Ureter (tissue), 1 donor: ENCODE results near the gene PLCL2. TPM values are rescaled to one million over a fixed set of nuclear protein-coding genes. Genes with fewer than 3 reads are reported as not detected.

ENCODE experiments used
- DNase-seq: peaks from one replicate; pipeline ENCODE4 v3.0.0-alpha.2; 2020; ENCODE audit warnings: low spot score
- total RNA-seq: library from RNA; stranded (reverse); gene quantifications from one replicate; pipeline ENCODE4 v1.2.4, GENCODE V29; 2023
- donor health status: DM: yes; HTN: yes; CAD: no.

Gene PLCL2
- total RNA-seq, 1 donor from 2014 or later: 9.5 TPM

GRCh38 chr3:17011728-17012338 lies 127.1 kb downstream of the PLCL2 start:
- DNase-seq: no peak

- DNase-seq: no peak
These were observed 128.3 kb downstream of the PLCL2 start for GRCh38 chr3:17013050-17013449.

GRCh38 chr3:17013571-17013970 lies 128.8 kb downstream of the PLCL2 start:
- DNase-seq: no peak

- no peak for DNase-seq
These were observed 129.5 kb downstream of the PLCL2 start for GRCh38 chr3:17014284-17014683.

GRCh38 chr3:17014709-17015108 lies 130.0 kb downstream of the PLCL2 start:
- no peak for DNase-seq

GRCh38 chr3:17021614-17022013 lies 136.9 kb downstream of the PLCL2 start:
- no peak for DNase-seq

- DNase-seq: no peak
These were observed 138.4 kb downstream of the PLCL2 start for GRCh38 chr3:17023006-17023664.

GRCh38 chr3:17025594-17026139 lies 140.9 kb downstream of the PLCL2 start:
- DNase-seq: no peak

GRCh38 chr3:17027318-17027717 lies 142.6 kb downstream of the PLCL2 start:
- no peak for DNase-seq

GRCh38 chr3:17028363-17028762 lies 143.6 kb downstream of the PLCL2 start:
- DNase-seq: no peak

- DNase-seq: no peak
These were observed 145.7 kb downstream of the PLCL2 start for GRCh38 chr3:17030438-17030837.

- DNase-seq: no peak
These were observed 146.3 kb downstream of the PLCL2 start for GRCh38 chr3:17030956-17031652.

GRCh38 chr3:17032407-17033034 lies 147.8 kb downstream of the PLCL2 start:
- no peak for DNase-seq

GRCh38 chr3:17033516-17034168 lies 148.9 kb downstream of the PLCL2 start:
- no peak for DNase-seq

GRCh38 chr3:17035033-17035432 lies 150.3 kb downstream of the PLCL2 start:
- no peak for DNase-seq

- no peak for DNase-seq
These were observed 151.2 kb downstream of the PLCL2 start for GRCh38 chr3:17035966-17036365.

GRCh38 chr3:17038141-17038540 lies 153.4 kb downstream of the PLCL2 start:
- DNase-seq: no peak

- DNase-seq: no peak
These were observed 154.3 kb downstream of the PLCL2 start for GRCh38 chr3:17038900-17039553.

- DNase-seq: no peak
These were observed 154.8 kb downstream of the PLCL2 start for GRCh38 chr3:17039594-17039993.

- no peak for DNase-seq
These were observed 155.7 kb downstream of the PLCL2 start for GRCh38 chr3:17040322-17040989.

- DNase-seq: no peak
These were observed 156.2 kb downstream of the PLCL2 start for GRCh38 chr3:17040990-17041377.
